HUDEP-2 (cell line): Measurements from ENCODE around the gene CUBN.

Experiments used
- DNase-seq, 76 experiments: peaks; one replicate each; lab custom pipeline; 2025; ENCODE audit not compliant: unreplicated experiment in 76 of 76; lab: John Stamatoyannopoulos, UW

Gene CUBN

DNA sequence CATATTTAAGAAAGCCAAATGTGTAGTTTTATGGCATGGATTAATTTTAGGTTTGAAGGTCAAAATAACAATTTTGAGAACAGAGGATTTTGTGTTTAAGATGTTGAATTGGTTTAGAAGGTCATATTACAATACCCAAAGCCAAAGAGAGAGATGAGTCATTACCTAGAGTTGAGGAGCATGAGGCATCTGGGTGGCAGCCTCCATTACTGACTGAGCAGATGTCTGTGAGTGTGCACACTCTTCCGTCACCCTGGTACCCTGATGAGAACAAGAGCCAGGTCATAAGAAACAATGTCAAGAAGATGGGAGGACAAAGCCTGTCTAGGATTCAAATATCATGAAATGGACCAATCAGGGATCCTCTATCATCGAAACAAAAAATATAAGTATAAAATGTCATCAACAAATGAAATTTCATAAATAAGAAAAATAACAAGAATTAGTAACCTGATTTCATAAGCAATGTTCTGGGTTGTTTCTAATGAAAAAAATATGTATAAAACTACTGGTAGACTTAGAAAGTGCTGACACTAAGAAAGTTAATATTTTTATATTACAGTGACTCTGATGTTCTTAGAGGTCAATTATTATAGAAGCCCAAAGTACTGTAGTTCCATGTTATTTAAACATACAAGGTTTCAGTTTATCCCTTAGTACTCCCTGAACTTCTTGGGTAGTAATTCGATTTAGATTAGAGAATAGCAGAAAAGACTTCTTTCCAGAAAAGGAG is 20.0 kb downstream of the CUBN start:
- no peak for DNase-seq

GRCh38 chr10:17109046-17109445 is 20.6 kb downstream of the CUBN start:
- no peak for DNase-seq

DNA sequence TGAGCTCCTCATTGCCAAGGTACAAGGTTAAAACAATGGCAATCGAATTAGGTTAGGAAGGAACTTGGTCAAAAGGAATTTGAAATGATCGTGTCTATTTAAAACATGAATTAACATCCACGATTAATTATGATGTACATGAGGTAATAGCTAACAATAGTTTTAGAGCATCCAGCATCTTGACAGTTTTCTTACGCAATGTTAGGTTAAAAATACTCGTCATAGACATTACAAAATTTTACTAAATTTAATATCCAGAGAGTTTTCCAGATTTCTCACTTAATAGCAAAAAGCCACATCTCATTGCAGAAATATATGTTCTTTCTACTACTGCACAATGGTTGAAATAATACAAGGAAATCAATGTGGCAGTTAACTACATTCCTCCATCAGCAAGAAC is 22.6 kb downstream of the CUBN start:
- DNase-seq: no peak

DNA sequence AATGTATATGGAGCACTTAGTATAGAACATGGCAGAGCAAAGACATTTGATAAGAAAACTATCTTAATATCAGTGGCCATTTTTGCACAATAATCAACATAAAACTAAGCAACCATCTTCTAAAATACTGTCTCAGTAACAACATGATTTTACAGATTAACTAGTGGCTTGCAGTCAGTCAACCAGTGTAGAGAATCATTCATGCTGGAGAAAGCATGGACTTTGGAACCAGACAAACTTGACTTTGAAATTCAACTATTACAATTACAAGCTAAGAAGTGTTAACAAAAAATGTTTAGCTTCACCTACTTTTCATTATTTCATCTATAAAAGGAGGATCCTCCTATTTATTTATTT is 27.7 kb downstream of the CUBN start:
- DNase-seq: no peak

GRCh38 chr10:17101257-17101909 is 28.2 kb downstream of the CUBN start:
- DNase-seq: no peak

- no peak for DNase-seq
Measured at GRCh38 chr10:17100586-17100985, 29.0 kb downstream of the CUBN start.

DNA sequence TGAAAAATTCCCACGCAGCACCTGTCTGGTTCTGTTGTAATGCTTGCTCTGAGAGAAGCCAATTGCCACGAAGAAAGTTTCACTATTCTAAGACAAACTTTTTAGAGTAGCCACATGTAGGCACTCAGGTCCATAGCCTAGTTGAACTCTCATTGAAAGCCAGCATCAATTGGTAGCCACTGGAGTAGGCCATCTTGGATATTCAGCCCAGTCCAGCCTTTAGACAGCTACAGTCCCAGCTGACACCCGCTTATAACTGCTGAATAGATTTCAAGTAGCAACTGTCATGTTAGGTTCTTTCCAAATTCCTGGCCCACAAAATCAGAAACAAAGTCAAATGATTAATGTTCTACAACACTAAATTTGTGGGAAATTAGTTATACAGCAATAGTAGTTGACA is 31.6 kb downstream of the CUBN start:
- DNase-seq: no peak

DNA sequence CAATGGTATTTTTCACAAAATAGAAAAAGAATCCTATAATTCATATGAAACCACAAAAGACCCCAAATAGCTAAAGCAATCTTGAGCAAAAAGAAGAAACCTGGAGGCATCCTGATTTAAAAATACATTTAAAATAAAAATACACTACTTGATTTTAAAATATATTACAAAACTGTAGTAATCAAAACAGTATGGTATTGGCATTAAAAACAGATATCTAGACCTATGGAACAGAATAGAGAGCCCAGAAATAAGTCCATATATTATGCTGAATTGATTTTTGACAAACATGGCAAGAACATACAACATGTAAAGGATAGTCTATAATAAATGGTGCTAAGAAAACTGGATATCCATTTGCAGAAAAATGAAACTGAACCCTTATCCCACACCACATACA is 34.8 kb downstream of the CUBN start:
- DNase-seq: no peak

- no peak for DNase-seq
Measured at GRCh38 chr10:17092986-17093803, 36.4 kb downstream of the CUBN start.

- no peak for DNase-seq
Measured at GRCh38 chr10:17092216-17092944, 37.2 kb downstream of the CUBN start.

- no peak for DNase-seq
Measured at GRCh38 chr10:17088118-17088806, 41.3 kb downstream of the CUBN start.

DNA sequence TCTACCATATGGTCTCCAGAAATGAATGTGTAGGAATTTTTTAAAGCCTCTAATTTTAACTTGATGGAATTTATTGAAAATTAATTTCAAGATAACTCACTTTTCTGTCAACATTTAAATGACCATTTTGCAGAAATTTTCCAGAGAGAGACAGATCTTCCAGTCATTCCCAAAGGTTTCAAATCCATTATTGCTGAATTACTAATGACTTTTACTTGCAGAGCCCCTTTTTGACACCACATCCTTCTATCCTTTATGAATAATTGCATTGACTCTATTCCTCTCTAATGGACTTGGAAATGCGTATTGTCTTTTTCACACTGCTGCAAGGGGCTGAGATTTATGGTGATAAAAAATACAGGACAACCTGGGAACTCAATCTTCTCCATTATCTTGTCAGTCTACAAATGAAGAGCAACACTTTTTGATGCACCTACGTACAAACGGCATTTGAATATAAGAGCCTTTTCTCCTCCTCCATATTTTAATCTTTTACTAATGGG is 42.7 kb downstream of the CUBN start:
- DNase-seq: no peak

DNA sequence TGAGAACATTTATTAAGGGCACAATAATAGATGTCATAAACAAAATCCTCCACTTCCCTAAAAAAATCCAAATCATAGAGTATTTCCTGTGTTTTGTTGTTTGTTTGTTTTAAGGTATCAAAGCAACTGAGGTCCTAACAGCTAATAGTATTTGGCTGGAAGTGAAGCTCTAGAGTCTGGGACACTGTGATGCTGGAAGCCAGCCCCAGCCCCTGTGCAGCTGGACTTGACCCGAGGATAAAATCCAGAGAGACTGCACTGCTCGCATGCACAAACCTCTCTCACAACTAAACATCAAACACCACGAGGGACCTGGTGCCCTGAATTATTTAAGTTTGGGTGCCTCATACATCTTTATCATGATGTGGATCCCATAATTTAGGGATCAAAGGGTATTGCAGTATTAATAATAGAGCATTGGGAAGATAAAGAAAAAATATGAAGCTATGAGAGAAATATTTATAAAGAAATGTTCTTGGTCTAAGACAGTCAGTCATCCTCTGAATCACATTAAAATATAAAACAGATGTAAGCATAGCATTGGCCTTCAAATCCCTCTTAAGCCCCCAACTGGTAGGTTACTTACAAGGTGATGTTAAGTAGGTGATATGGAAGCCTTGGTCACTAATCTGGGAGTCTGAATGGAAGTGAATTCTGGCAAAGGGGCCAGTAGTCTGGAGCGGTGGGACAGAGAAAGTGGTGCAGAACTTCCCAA is 44.4 kb downstream of the CUBN start:
- no peak for DNase-seq

GRCh38 chr10:17084258-17084657 is 45.4 kb downstream of the CUBN start:
- DNase-seq: no peak

DNA sequence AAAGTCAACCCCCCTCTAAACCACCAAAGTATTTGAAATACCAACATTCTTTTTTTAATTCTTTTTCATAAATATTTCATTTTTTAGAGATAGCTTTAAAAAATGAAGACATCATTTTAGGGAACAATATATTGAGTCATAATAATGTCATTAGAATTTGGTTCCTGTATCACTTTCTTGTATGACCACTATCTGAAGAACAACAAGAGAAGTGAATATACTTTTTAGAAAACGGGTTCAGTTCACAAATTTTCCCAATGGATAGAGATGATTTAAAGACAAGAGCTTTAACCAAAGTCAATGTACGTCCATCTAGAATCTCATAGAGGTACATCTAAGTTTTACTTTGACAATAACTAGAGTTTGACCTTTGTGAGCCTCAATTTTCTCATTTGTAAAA is 48.2 kb downstream of the CUBN start:
- no peak for DNase-seq

- DNase-seq: no peak
Measured at GRCh38 chr10:17077890-17078289, 51.7 kb downstream of the CUBN start.

DNA sequence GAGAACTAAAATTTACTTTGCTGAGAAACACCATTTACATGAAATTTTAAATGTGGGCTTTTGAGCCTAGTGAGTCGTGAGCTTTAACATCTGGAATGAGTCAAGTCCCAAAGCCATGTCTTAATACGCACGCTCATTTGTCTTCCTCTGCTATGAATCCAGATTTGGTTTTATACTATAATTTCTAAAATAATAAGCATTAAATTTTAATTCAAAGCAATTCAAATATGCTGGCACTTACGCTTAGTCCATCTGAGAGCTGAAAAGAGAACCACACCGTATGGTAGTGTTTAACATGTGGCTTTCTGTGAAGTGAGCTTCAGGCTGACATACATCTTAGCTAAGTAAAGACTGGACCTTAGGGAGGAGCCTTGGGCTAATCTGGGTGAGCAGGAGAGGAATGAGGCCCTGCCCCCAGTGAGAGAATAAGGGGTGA is 52.2 kb downstream of the CUBN start:
- no peak for DNase-seq

GRCh38 chr10:17076626-17077345 is 52.8 kb downstream of the CUBN start:
- no peak for DNase-seq
